Transverse colon (tissue), 4 donors: Measurements from ENCODE around the gene HID1. TPM values are rescaled to one million over a fixed set of nuclear protein-coding genes. Genes with fewer than 3 reads are reported as not detected.

Experiments
- DNase-seq: peaks from one replicate; pipeline ENCODE4 v3.0.0-alpha.2; 2019
- H3K27ac ChIP-seq, 4 donors: fragments of 200-600 bp; sonication (generic); 2 replicates each; pipeline ENCODE4 v1.5.1; 2016 to 2018; ENCODE audit warnings: inconsistent platforms in 4 of 4
- H3K27me3 ChIP-seq: fragments of 200-600 bp; sonication (generic); 2 replicates; pipeline ENCODE4 v1.5.1; 2017; ENCODE audit warnings: inconsistent platforms
- H3K36me3 ChIP-seq, 4 donors: fragments of 200-600 bp; sonication (generic); 2 replicates each; pipeline ENCODE4 v1.5.1; 2017 to 2019; ENCODE audit warnings: inconsistent platforms in 4 of 4
- H3K4me1 ChIP-seq, 4 donors: fragments of 200-600 bp; sonication (generic); 2 replicates each; pipeline ENCODE4 v1.5.1; 2017 to 2020; ENCODE audit warnings: inconsistent platforms in 4 of 4
- H3K4me3 ChIP-seq, 4 donors: fragments of 200-600 bp; sonication (generic); 1 replicate in 1 of 4; 2 replicates in 3 of 4; pipeline versions ENCODE4 v1.5.1 to v1.6.1; 2017 to 2019; ENCODE audit warnings: inconsistent platforms in 4 of 4
- H3K9me3 ChIP-seq, 2 donors: fragments of 200-600 bp; sonication (generic); 2 replicates each; pipeline ENCODE4 v1.5.1; 2017 to 2019; ENCODE audit warnings: inconsistent platforms in 2 of 2
- EP300 ChIP-seq: sonication (generic); formaldehyde crosslinking; IDR thresholded peaks from one replicate; pipeline ENCODE4 v1.6.1; 2017; ENCODE audit warnings: antibody characterized with exemption, low read depth
- POLR2A ChIP-seq: fragments of 450-650 bp; IDR thresholded peaks from one replicate; pipeline ENCODE4 v1.6.1; 2016; ENCODE audit warnings: antibody characterized with exemption, mild to moderate bottlenecking, moderate library complexity
- POLR2AphosphoS5 ChIP-seq, 3 donors: sonication (generic); formaldehyde crosslinking; IDR thresholded peaks; one replicate each; pipeline ENCODE4 v1.6.1; 2016; ENCODE audit warnings: antibody characterized with exemption in 3 of 3
- whole genome bisulfite sequencing, 2 donors: methylation state at CpG; one replicate each; pipeline ENCODE4 v1.1.5; 2018; ENCODE audit warnings: low coverage in 1 of 2; 5-methylcytosine and 5-hydroxymethylcytosine counted together
- in situ Hi-C, 4 donors: fragments of 200-750 bp; cut with MboI; loops; one replicate each; pipeline versions ENCODE4 v1.15.0 to v1.15.1; 2017; ENCODE audit warnings: low sequenced_read_pairs in 3 of 4, low pct_ligation_motif_present in 1 of 4, low pct_unique_long_range_greater_than_20kb in 1 of 4
- intact Hi-C: fragments of 100-400 bp; cut with DNase I; formaldehyde crosslinking; loops from one replicate; pipeline ENCODE4 v1.15.1; 2023; ENCODE audit warnings: low total_unique reads
- total RNA-seq, 4 donors: library from RNA; depleted of rRNA; stranded (reverse); fragments of >200 nt; gene quantifications; one replicate each; pipeline ENCODE4 v1.1.0, GENCODE V29; 2016
- TF ChIP-seq, protein P1 (sequence below), 5 experiments: fragments of 200-600 bp in 3 of 5; fragments of 450-650 bp in 2 of 5; sonication (generic) in 3 of 5; IDR thresholded peaks; 1 replicate in 2 of 5; 2 replicates in 3 of 5; pipeline ENCODE4 v1.5.1; 2016 to 2017; ENCODE audit warnings: antibody characterized with exemption in 5 of 5, inconsistent platforms in 3 of 5, mild to moderate bottlenecking in 2 of 5, moderate library complexity in 1 of 5

The HID1 gene
- total RNA-seq, 4 donors from 2014 or later, result 30.2 to 221 (median 50.7) TPM

DNA sequence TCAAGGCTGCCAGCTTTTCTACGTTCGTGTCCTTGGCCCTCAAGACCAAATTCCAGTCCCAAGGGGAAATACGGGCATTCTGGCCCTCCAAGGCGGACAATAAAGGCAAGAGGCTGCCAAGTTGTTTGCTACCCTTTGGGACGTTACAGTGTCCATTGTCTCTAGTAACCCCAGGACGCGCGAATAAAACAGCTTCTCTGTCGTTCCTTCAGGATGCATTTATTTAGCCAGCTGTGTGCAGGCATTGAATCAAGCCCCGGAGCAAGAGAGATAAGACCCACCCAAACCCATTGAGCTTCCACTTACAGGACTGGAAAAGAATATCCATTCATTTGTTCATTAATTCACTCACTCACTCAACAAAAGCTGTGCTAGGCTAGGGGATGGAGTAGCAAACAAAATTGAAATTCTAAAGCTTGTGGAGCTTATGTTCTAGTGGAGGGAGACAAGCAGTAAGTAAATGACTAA, 40.6 kb upstream of the HID1 start:
- Histone ChIP-seq H3K27ac (peak overlapping the region; percentile 88 to 96 (median 94)), H3K27me3 (no peaks in the 10 kb centered on the region), H3K4me1 (peaks cover 21 to 42% (median 26%) of the 10 kb centered on the region in 4 donors), H3K9me3 (no peaks in the 10 kb centered on the region), H3K4me3 (peak overlapping the region; percentile 51 to 86 (median 82)), H3K36me3 (no peaks in the 10 kb centered on the region)
- in situ Hi-C loops (no loop called here), intact Hi-C loops (loop anchor here (10.0 kb wide), 1 partner anchor 48 kb away; no protein-coding TSS in a partner anchor)
- DNase-seq, result no peak
- WGBS, 2 donors, result 4% methylated on average over 10 of the region's 10 CpGs; no CpG with 5 or more reads in 1 of the 2 donors
- TF ChIP-seq, protein P1, sequence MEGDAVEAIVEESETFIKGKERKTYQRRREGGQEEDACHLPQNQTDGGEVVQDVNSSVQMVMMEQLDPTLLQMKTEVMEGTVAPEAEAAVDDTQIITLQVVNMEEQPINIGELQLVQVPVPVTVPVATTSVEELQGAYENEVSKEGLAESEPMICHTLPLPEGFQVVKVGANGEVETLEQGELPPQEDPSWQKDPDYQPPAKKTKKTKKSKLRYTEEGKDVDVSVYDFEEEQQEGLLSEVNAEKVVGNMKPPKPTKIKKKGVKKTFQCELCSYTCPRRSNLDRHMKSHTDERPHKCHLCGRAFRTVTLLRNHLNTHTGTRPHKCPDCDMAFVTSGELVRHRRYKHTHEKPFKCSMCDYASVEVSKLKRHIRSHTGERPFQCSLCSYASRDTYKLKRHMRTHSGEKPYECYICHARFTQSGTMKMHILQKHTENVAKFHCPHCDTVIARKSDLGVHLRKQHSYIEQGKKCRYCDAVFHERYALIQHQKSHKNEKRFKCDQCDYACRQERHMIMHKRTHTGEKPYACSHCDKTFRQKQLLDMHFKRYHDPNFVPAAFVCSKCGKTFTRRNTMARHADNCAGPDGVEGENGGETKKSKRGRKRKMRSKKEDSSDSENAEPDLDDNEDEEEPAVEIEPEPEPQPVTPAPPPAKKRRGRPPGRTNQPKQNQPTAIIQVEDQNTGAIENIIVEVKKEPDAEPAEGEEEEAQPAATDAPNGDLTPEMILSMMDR (IDR thresholded peaks at IDR 0.05), result no peak
- TF ChIP-seq EP300 (no peak), POLR2AphosphoS5 (IDR thresholded peaks at IDR 0.05) (no peak), POLR2A (no peak)

DNA sequence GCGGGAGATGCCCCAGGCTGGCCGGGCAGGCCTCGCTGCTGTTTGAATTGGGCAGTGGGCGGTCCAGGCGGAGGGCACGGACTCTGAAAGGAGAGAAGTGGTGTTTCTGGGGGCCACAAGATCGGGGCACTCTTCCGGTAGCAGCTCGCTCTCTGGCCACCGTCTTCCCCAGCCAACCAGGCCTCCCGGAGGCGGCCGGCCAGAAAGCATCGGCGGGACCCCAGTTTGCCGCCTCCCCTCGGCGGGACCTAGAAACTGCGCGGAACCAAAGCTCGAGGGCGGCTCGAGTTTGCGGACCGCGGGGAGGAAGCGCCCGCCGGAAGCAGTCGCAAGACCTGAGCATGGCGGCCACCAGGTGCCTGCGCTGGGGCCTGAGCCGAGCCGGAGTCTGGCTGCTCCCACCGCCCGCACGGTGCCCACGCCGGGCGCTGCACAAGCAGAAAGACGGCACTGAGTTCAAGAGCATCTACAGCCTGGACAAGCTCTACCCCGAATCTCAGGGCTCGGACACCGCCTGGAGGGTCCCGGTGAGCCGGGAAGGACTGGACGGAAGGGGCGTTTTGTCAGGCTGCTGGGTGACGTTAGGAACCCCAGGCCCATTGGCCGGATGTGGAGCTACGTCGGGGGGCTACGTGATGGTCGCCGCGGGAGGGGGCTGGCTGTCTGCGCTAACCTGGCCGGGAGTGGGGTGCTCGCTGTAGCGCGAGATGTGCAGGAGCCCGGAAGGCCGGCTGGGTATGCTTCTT, 40.0 kb upstream of the HID1 start, which contains the start of gene MRPL58:
TSS of gene MRPL58 (plus strand) at position 325 of the 746 bp plus-strand sequence. CDS start at position 342, 17 bp downstream.
- 0 to 3% methylated on average over 2 to 41 of the region's 63 CpGs for WGBS, 2 donors
- peak within 1 kb of the TSS; percentile 88 to 96 (median 94) for H3K27ac ChIP-seq
- intact Hi-C loops, result loop anchor here (10.0 kb wide), 1 partner anchor 48 kb away; no protein-coding TSS in a partner anchor
- H3K36me3 ChIP-seq, result no peaks in the 10 kb centered on the region
- H3K27me3 ChIP-seq, result no peaks in the 10 kb centered on the region
- peak; percentile 57 for TF ChIP-seq POLR2A
- TF ChIP-seq EP300, result no peak
- TF ChIP-seq, protein P1 (IDR thresholded peaks at IDR 0.05), result peak; percentile 51 to 84 (median 63)
- peak; percentile 65 to 75 (median 73) for TF ChIP-seq POLR2AphosphoS5 (IDR thresholded peaks at IDR 0.05)
- H3K4me3 ChIP-seq, result peak within 1 kb of the TSS; percentile 51 to 86 (median 82)
- no peaks in the 10 kb centered on the region for H3K9me3 ChIP-seq
- H3K4me1 ChIP-seq, result peaks cover 21 to 42% (median 26%) of the 10 kb centered on the region in 4 donors
- in situ Hi-C loops, result no loop called here
- peak; percentile 86 for DNase-seq

DNA sequence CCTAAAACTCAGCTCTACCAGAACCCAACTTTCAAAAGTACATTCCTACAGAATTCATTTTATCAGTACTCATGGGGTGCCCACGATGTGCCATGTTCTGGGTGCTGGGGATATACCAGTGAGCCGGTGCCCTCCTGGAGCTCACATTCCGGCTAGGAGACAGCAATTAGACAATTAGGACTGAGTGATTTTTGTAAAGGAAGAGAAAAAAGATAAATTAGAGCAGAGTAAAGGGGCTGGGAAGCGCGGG, 39.5 kb upstream of the HID1 start:
- intact Hi-C loops, result loop anchor here (10.0 kb wide), 1 partner anchor 47 kb away; no protein-coding TSS in a partner anchor
- H3K4me3 ChIP-seq, result peak overlapping the region; percentile 51 to 86 (median 82)

More for the DNA sequence above, 39.5 kb upstream of the HID1 start:
- Histone ChIP-seq H3K9me3 (no peaks in the 10 kb centered on the region), H3K27me3 (no peaks in the 10 kb centered on the region), H3K36me3 (no peaks in the 10 kb centered on the region), H3K4me1 (peaks cover 21 to 42% (median 26%) of the 10 kb centered on the region in 4 donors), H3K27ac (peak overlapping the region; percentile 88 to 96 (median 94))
- no peak for TF ChIP-seq EP300
- TF ChIP-seq, protein P1 (IDR thresholded peaks at IDR 0.05), result no peak
- TF ChIP-seq POLR2A, result no peak
- TF ChIP-seq POLR2AphosphoS5 (IDR thresholded peaks at IDR 0.05), result no peak
- 11 to 23% methylated on average over 4 to 5 of the region's 5 CpGs for WGBS, 2 donors
- DNase-seq, result no peak
- in situ Hi-C loops, result no loop called here
